Measurements from ENCODE around the gene RPL4. TPM values are rescaled to one million over a fixed set of nuclear protein-coding genes. Genes with fewer than 3 reads are reported as not detected.

The RPL4 gene
- total and polyA plus RNA-seq, 9 of the 15 experiments (the other 6 are each of a cell fraction or from before 2014, with no cell fraction given): 2,055 to 7,760 (median 5,069) TPM

GRCh38 chr15:66504563-66505429, at the start of gene RPL4, which contains the start of gene ZWILCH (continued):
- TF ChIP-seq ZBTB40 (IDR thresholded peaks at IDR 0.05) (peak; percentile 99), ZBTB40 (CRISPR knock-in tag; IDR thresholded peaks at IDR 0.05) (no peak), ZNF76 (CRISPR knock-in tag; IDR thresholded peaks at IDR 0.05; ENCODE audit: borderline replicate concordance) (no peak), ZSCAN32 (CRISPR knock-in tag; IDR thresholded peaks at IDR 0.05) (peak; percentile 41; the same call in 1 of the 2 replicates), ATF3 (IDR thresholded peaks at IDR 0.05) (peak; percentile 74), ATF3 (CRISPR knock-in tag; conservative IDR thresholded peaks at IDR 0.05) (no peak), MAX (CRISPR knock-in tag; IDR thresholded peaks at IDR 0.05) (peak; percentile 61), BCOR (IDR thresholded peaks at IDR 0.05) (peak; percentile 65), ZNF354B (CRISPR knock-in tag; IDR thresholded peaks at IDR 0.05) (no peak), BCLAF1 (IDR thresholded peaks at IDR 0.05; ENCODE audit: borderline replicate concordance in 1 of 2, control insufficient read depth in 1 of 2, low read depth in 2 of 2, low read length in 1 of 2) (no peak)
